SU-DHL-6 (cell line): ENCODE measurements around the gene MATN1.

Source experiments
- CTCF ChIP-seq: fragments of 200-600 bp; sonication (generic); IDR thresholded peaks from one replicate; pipeline ENCODE4 v1.5.1; 2017; ENCODE audit warnings: antibody characterized with exemption, mild to moderate bottlenecking, low read length, moderate library complexity; ENCODE audit not compliant: insufficient read depth, poor library complexity, severe bottlenecking
- EZH2phosphoT487 ChIP-seq: fragments of 200-600 bp; sonication (generic), shearing (Covaris generic); conservative IDR thresholded peaks from 2 replicates; pipeline ENCODE4 v1.6.1; 2018; ENCODE audit warnings: mild to moderate bottlenecking, antibody characterized with exemption, low read length, moderate library complexity, mixed read lengths

GRCh38 chr1:30698401-30698981, 24.9 kb downstream of the MATN1 start:
- TF ChIP-seq CTCF (no peak), EZH2phosphoT487 (no peak)
